Measurements from ENCODE around the gene ZSWIM9. TPM values are rescaled to one million over a fixed set of nuclear protein-coding genes. Genes with fewer than 3 reads are reported as not detected.
A peak's percentile ranks its signal among the peaks of the same experiment; 100 is the strongest.

ZSWIM9 gene
- total RNA-seq, 2 donors from 2014 or later, result 9.9 to 13.0 TPM

- peaks cover 5% of the 10 kb centered on the region for H3K36me3 ChIP-seq (ENCODE audit: control insufficient read depth, insufficient read depth, low read length)
- H3K4me1 ChIP-seq (ENCODE audit: control insufficient read depth, insufficient read depth, low read length), result no peaks in the 10 kb centered on the region
- Mint-ChIP-seq H3K4me1 (no peaks in the 10 kb centered on the region), H3K27me3 (ENCODE audit: insufficient read depth) (no peaks in the 10 kb centered on the region), H3K9me3 (peaks cover 36% of the 10 kb centered on the region), H3K4me3 (no peak overlapping the region), H3K36me3 (ENCODE audit: low read depth) (peaks cover 57% of the 10 kb centered on the region), H3K27ac (no peak overlapping the region)
- WGBS, 2 experiments (ENCODE audit: insufficient coverage in 1 of 2, insufficient read length in 1 of 2), result 93 to 100% methylated on average over 2 to 5 of the region's 5 CpGs
- peaks cover 29% of the 10 kb centered on the region for H3K9me3 ChIP-seq (ENCODE audit: control insufficient read depth, low read length)
- TF ChIP-seq CTCF (conservative IDR thresholded peaks at IDR 0.05), result no peak
- H3K9ac ChIP-seq (ENCODE audit: extremely low read depth, low read length, poor library complexity, severe bottlenecking), result no peak overlapping the region
- H3K27me3 ChIP-seq (ENCODE audit: control insufficient read depth, insufficient read depth, low read length, poor library complexity, severe bottlenecking), result no peaks in the 10 kb centered on the region
- H3K4me3 ChIP-seq (ENCODE audit: low read length), result no peak overlapping the region
- DNase-seq, result no peak
- H3K27ac ChIP-seq (ENCODE audit: low read depth, low read length), result no peak overlapping the region
These were observed 15.5 kb downstream of the ZSWIM9 start for GRCh38 chr19:48186015-48186414.

DNA sequence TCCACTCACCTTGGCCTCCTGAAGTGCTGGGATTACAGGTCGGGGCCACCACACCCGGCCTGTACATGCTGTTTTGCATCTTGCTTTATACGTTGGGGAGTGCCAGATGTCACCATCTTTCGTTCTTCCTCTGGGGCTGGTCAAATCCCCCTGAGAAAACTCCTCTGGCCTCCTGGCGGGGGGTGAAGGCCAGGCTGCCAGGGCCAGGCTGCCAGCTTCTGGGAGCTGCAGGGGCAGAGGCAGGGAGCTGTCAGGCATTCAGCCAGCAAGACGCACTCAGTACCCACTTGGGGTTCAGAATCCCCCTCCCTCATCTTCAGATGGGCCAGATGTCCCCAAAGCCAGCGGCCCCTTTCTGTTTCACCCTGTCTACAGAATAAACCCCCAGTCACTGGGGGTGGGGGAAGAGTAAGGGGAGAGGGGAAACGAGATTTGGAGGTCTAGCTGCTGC lies 16.1 kb downstream of the ZSWIM9 start:
- H3K36me3 ChIP-seq (ENCODE audit: control insufficient read depth, insufficient read depth, low read length), result peaks cover 5% of the 10 kb centered on the region
- 84 to 100% methylated on average over 1 to 7 of the region's 8 CpGs for WGBS, 2 experiments (ENCODE audit: insufficient coverage in 1 of 2, insufficient read length in 1 of 2)
- DNase-seq, result no peak
- peaks cover 23% of the 10 kb centered on the region for H3K9me3 ChIP-seq (ENCODE audit: control insufficient read depth, low read length)
- Mint-ChIP-seq H3K4me1 (no peaks in the 10 kb centered on the region), H3K9me3 (peaks cover 31% of the 10 kb centered on the region), H3K27me3 (ENCODE audit: insufficient read depth) (no peaks in the 10 kb centered on the region), H3K36me3 (ENCODE audit: low read depth) (peaks cover 54% of the 10 kb centered on the region), H3K27ac (no peak overlapping the region), H3K4me3 (no peak overlapping the region)
- no peak overlapping the region for H3K27ac ChIP-seq (ENCODE audit: low read depth, low read length)
- no peak overlapping the region for H3K4me3 ChIP-seq (ENCODE audit: low read length)
- no peak for TF ChIP-seq CTCF (conservative IDR thresholded peaks at IDR 0.05)
- H3K9ac ChIP-seq (ENCODE audit: extremely low read depth, low read length, poor library complexity, severe bottlenecking), result no peak overlapping the region
- no peaks in the 10 kb centered on the region for H3K27me3 ChIP-seq (ENCODE audit: control insufficient read depth, insufficient read depth, low read length, poor library complexity, severe bottlenecking)
- no peaks in the 10 kb centered on the region for H3K4me1 ChIP-seq (ENCODE audit: control insufficient read depth, insufficient read depth, low read length)

GRCh38 chr19:48190288-48190884 lies 19.9 kb downstream of the ZSWIM9 start:
- H3K4me3 Mint-ChIP-seq, result no peak overlapping the region
- Histone ChIP-seq H3K4me1 (ENCODE audit: control insufficient read depth, insufficient read depth, low read length) (no peaks in the 10 kb centered on the region), H3K4me3 (ENCODE audit: low read length) (no peak overlapping the region), H3K36me3 (ENCODE audit: control insufficient read depth, insufficient read depth, low read length) (no peaks in the 10 kb centered on the region), H3K27ac (ENCODE audit: low read depth, low read length) (no peak overlapping the region), H3K27me3 (ENCODE audit: control insufficient read depth, insufficient read depth, low read length, poor library complexity, severe bottlenecking) (no peaks in the 10 kb centered on the region), H3K9ac (ENCODE audit: extremely low read depth, low read length, poor library complexity, severe bottlenecking) (no peak overlapping the region), H3K9me3 (ENCODE audit: control insufficient read depth, low read length) (peaks cover 16% of the 10 kb centered on the region)
- H3K9me3 Mint-ChIP-seq, result peaks cover 19% of the 10 kb centered on the region
- H3K4me1 Mint-ChIP-seq, result no peaks in the 10 kb centered on the region
- peak; percentile 71 for TF ChIP-seq CTCF (conservative IDR thresholded peaks at IDR 0.05)
- no peak overlapping the region for H3K27ac Mint-ChIP-seq
- WGBS, 2 experiments (ENCODE audit: insufficient coverage in 1 of 2, insufficient read length in 1 of 2), result 42 to 44% methylated on average over 11 to 13 of the region's 13 CpGs
- DNase-seq, result peak; percentile 97
- peaks cover 7% of the 10 kb centered on the region for H3K27me3 Mint-ChIP-seq (ENCODE audit: insufficient read depth)
- peaks cover 38% of the 10 kb centered on the region for H3K36me3 Mint-ChIP-seq (ENCODE audit: low read depth)
